Kasumi-1 (cell line): ENCODE data around the gene FLT4.

Experiments
- DNase-seq, 2 experiments: peaks; one replicate each; lab custom pipeline; 2025; lab: John Stamatoyannopoulos, UW

Gene FLT4

GRCh38 chr5:180642181-180642775 is 7.1 kb downstream of the FLT4 start:
- no peak for DNase-seq

DNA sequence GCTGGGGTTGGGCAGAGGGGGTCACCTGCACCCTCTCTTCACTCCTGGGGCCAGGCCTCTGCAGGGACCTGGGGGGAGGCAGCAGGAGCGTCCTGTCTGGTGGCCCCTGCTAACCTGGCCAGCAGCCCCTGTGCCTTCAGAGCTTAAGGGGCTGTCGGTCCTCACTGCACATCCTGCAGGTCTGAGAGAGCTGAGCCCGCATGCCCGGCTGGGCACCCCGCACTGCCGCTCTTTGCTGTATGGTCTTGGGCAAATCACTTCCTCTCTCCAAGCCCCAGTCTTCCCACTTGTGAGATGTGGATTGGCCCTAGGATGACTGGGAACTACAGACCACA is 7.9 kb downstream of the FLT4 start:
- DNase-seq = no peak

DNA sequence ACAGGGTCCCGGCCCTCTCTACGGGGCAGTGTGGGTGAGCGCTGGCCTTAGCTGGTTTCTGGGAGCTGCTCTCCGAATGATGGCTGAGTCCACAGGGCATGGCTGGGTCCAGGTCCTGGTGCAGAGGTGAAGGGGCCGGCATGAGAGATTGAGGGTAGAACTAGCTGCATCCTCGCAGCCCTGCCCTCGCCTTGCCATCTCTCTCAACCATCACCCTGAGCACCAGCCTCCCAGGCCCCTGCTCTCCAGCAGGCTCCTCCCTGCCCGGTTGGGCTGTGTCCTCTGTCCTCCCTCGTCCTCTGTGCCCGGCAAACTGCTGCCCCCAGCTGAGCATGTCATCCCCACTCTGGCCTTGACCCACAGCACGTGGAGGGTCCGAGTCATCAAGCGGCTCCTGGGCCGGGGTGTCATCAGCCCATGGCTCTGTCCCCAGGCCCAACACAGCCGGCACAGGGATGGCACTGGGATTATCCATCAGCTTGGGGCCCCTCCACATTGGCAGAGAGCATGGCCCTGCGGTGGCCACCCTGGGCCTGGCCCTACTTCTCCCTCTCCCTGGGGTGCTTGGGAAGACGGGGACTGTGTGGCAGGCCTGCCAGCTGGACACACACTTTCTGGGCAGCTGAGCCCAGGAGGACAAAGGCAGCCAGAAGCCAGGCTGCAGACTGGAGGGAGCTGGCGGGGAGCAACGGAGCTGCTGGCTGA is 8.4 kb downstream of the FLT4 start:
- DNase-seq = no peak

DNA sequence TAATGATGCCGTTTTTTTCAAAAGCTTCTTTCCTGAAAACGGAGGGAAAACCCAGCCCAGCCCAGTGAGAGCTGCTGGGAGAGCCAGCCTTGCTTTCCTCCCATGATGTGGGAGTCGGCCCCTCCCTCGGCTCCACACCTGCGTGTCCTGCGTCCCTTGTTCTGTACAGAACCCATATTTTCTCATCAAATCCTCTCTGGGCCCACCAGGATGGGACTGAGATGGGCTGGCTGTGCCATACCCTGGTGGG is 8.9 kb downstream of the FLT4 start:
- DNase-seq = no peak

- DNase-seq = peak; percentile 30 to 58
Measured at GRCh38 chr5:180639741-180640610, 9.4 kb downstream of the FLT4 start.

DNA sequence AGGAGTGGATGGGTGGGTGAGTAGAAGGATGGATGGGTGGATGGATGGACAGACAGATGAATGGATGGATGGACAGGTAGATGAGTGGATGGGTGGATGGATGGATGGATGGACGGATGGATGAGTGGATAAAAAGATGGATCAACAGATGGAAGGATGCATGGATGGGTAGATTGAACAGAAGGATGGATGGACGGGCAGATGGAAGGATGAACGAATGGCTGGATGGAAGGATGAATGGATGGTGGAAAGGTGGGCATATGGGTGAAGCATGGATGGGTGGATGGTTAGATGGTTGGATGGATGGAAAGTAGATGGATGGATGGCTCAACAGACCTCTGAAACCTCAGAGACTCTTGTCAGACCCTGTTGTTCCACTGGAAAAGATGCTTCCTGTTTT is 10.1 kb downstream of the FLT4 start:
- DNase-seq = no peak

GRCh38 chr5:180637962-180638680 is 11.3 kb downstream of the FLT4 start:
- no peak for DNase-seq

- DNase-seq = no peak
Measured at GRCh38 chr5:180636403-180637075, 12.9 kb downstream of the FLT4 start.

DNA sequence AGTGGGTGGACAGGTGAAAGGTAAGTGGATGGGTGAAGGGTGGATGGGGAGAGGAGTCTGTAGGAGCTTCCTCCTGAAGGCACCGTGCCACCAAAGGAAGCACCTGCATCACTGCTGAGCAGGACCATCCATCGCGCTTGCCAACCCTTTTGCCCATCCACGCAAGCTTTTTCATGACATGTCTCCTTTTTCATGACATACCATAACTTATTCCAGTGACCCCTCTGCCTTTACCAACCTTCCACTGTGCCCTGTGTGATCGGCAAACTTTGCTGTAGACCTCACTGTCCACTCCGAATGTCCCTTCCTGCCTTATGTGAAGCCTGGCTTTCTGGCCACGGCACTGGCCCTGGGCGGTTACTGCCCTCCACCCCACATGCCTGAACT is 13.4 kb downstream of the FLT4 start:
- no peak for DNase-seq

DNA sequence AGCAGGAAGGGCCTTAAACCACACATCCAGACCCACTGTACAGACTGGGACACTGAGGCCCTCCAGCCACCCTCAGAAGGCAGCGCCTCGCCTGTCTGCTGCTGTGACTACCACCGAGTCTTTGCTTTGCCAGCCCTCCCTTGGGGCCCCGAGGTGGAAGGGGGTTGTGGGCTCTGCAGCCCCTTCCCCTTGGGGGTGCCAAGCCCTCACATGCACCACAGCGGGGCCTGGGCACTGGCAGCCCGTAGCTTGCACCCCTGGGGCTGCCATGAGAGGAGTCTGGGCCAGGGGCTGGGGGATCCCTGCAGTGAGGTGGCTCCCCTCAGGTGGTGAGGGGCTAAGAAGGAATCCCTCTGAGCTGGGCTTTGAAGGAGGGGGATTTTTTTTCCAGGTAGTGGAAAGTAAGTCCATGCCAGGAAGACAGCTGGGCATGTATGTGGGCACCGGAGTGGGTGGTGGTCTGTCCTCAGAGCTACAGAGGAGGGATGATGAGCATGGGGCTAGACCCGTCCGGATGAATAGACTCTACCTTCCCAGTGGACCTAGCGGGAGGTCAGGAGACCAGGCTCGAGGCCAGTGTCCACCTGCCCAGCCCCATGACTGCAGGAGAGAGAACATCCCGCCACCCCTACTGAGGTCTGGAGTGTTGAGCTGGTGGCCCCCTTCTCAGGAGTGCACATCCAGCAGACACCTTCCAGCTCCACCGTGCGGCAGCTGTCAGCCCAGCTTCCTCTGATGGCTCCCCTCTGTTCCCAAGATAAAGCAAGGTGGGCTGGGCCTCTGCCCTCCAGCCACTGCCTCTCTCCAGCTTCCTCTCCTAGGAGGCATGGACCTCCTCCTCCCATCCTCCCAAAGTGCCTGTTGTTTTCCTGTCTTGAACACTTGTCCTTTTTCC is 15.9 kb downstream of the FLT4 start:
- no peak for DNase-seq

DNA sequence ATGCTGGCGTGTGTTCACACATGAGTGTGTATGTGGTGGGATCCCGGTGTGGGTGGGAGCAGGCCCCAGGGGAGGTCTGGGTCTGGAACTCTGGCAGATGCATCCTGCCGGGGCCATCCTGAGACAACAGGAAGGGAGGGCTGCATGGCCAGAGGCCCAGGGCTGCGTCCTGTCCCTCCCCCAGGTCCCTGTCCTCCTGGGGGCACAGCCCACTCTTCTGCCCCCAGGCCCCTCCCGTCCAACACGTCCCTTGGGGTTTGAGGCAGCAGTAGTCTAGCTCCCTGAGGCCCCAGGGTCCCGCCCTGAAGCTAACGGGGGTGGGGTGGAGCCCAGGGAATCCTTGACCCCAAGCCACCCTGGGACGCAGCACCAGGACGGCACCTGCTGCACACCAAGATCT is 16.6 kb downstream of the FLT4 start:
- no peak for DNase-seq

- peak in 1 of 2 experiments; percentile 79 for DNase-seq
Measured at GRCh38 chr5:180631549-180632383, 17.6 kb downstream of the FLT4 start.

GRCh38 chr5:180630426-180630825 is 19.0 kb downstream of the FLT4 start:
- no peak for DNase-seq

GRCh38 chr5:180629831-180630382 is 19.5 kb downstream of the FLT4 start:
- no peak for DNase-seq

GRCh38 chr5:180628827-180629750 is 20.3 kb downstream of the FLT4 start:
- DNase-seq = no peak

DNA sequence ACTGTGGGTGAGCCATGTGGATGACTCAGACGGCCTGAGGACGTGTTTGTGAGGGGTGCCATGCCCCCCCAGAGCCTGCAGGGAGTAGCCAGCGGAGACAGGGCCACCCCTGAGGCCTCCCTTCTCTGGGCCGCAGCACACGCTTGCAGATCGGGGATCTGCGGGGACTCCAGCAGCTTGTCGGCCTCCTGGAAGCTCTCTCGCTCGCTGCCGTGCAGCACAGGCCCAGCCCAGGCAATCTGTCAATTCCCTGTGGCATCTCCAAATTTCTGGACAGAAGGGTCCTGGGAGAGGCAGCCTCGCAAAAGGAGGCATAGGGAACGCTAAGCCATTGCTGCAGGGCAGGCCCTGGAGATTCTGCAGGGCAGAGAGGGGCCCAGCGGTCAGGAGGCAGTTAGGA is 21.2 kb downstream of the FLT4 start:
- DNase-seq = no peak

- DNase-seq = no peak
Measured at GRCh38 chr5:180627386-180628120, 21.8 kb downstream of the FLT4 start.
